Limb (tissue), 2 donors: Measurements from ENCODE around the gene DPP6.

ENCODE experiments used
- DNase-seq, 2 donors: peaks; one replicate each; pipeline ENCODE4 v3.0.0-alpha.2; 2016; ENCODE audit errors: extremely low spot score in 2 of 2

DPP6 gene

GRCh38 chr7:154450451-154450850 lies 398.3 kb downstream of the DPP6 start:
- peak; percentile 15 to 36 for DNase-seq

GRCh38 chr7:154451480-154452457 lies 399.6 kb downstream of the DPP6 start:
- peak; percentile 43 to 54 for DNase-seq

GRCh38 chr7:154463794-154464193 lies 411.6 kb downstream of the DPP6 start:
- DNase-seq: no peak

- no peak for DNase-seq
Observed at GRCh38 chr7:154469652-154470051, 417.5 kb downstream of the DPP6 start.

GRCh38 chr7:154472343-154472742 lies 420.1 kb downstream of the DPP6 start:
- DNase-seq: no peak

- no peak for DNase-seq
Observed at GRCh38 chr7:154473360-154473759, 421.2 kb downstream of the DPP6 start.

GRCh38 chr7:154474903-154475520 lies 422.8 kb downstream of the DPP6 start:
- no peak for DNase-seq

- no peak for DNase-seq
Observed at GRCh38 chr7:154475864-154476263, 423.7 kb downstream of the DPP6 start.

GRCh38 chr7:154480817-154481216 lies 428.6 kb downstream of the DPP6 start:
- DNase-seq: no peak

GRCh38 chr7:154482863-154483262 lies 430.7 kb downstream of the DPP6 start:
- DNase-seq: no peak

GRCh38 chr7:154484406-154484805 lies 432.2 kb downstream of the DPP6 start:
- no peak for DNase-seq

GRCh38 chr7:154484943-154485342 lies 432.7 kb downstream of the DPP6 start:
- no peak for DNase-seq

- no peak for DNase-seq
Observed at GRCh38 chr7:154489897-154490296, 437.7 kb downstream of the DPP6 start.

- DNase-seq: no peak
Observed at GRCh38 chr7:154493594-154493993, 441.4 kb downstream of the DPP6 start.

GRCh38 chr7:154497751-154498150 lies 445.6 kb downstream of the DPP6 start:
- no peak for DNase-seq

GRCh38 chr7:154503962-154504550 lies 451.9 kb downstream of the DPP6 start:
- peak in 1 of 2 donors; percentile 78 for DNase-seq

- DNase-seq: peak in 1 of 2 donors; percentile 6
Observed at GRCh38 chr7:154504918-154505317, 452.7 kb downstream of the DPP6 start.

GRCh38 chr7:154505362-154505761 lies 453.2 kb downstream of the DPP6 start:
- DNase-seq: no peak

GRCh38 chr7:154509192-154509591 lies 457.0 kb downstream of the DPP6 start:
- no peak for DNase-seq

- DNase-seq: no peak
Observed at GRCh38 chr7:154512121-154512833, 460.1 kb downstream of the DPP6 start.

- DNase-seq: no peak
Observed at GRCh38 chr7:154517768-154518167, 465.6 kb downstream of the DPP6 start.

- no peak for DNase-seq
Observed at GRCh38 chr7:154519229-154519628, 467.0 kb downstream of the DPP6 start.
